NT2/D1 (cell line): ENCODE measurements around the gene EIF3I.

Experiments used
- YY1 ChIP-seq: IDR thresholded peaks from 2 replicates; pipeline ENCODE4 v1.6.1; 2011; ENCODE audit not compliant: insufficient read length, insufficient read depth
- ZNF274 ChIP-seq: IDR thresholded peaks from 2 replicates; pipeline ENCODE4 v1.6.1; 2011; ENCODE audit warnings: mild to moderate bottlenecking, low read depth, low read length

DNA sequence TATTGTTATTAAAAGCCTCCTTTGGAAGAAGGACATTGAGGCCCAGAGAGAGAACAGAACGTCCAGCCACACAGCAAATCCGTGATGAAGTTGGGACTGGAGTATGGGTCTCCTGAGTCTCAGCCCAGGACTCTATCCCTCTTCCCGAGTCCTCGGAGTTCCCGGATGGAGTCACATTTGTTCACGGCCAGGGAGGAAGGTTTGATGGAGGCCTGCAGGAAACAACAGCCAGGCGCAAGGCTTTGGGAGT, 43.1 kb upstream of the EIF3I start:
- TF ChIP-seq ZNF274 (no peak), YY1 (no peak)
